RWPE1 (cell line): ENCODE results near the gene AMH.

ENCODE experiments used
- CTCF ChIA-PET: fragments of 350-600 bp; sonication (Branson Sonifier 250); formaldehyde crosslinking; extraction: SDS; loops from one replicate; lab custom pipeline; 2021; lab: Yijun Ruan, JAX
- POLR2A ChIA-PET: fragments of 400-600 bp; formaldehyde crosslinking; extraction: SDS; loops from one replicate; lab custom pipeline; 2020; ENCODE audit warnings: antibody characterized with exemption; ENCODE audit not compliant: low non-redundant PET; lab: Yijun Ruan, JAX
- DNase-seq: peaks from one replicate; pipeline ENCODE4 v3.0.0; 2012; ENCODE audit warnings: low spot score
- H3K27ac ChIP-seq: fragments of 450-650 bp; 2 replicates; pipeline ENCODE4 v1.5.1; 2017
- CTCF ChIP-seq: fragments of 450-650 bp; conservative IDR thresholded peaks from 2 replicates; pipeline ENCODE4 v1.5.1; 2017; ENCODE audit warnings: low read depth, mild to moderate bottlenecking

AMH gene

DNA sequence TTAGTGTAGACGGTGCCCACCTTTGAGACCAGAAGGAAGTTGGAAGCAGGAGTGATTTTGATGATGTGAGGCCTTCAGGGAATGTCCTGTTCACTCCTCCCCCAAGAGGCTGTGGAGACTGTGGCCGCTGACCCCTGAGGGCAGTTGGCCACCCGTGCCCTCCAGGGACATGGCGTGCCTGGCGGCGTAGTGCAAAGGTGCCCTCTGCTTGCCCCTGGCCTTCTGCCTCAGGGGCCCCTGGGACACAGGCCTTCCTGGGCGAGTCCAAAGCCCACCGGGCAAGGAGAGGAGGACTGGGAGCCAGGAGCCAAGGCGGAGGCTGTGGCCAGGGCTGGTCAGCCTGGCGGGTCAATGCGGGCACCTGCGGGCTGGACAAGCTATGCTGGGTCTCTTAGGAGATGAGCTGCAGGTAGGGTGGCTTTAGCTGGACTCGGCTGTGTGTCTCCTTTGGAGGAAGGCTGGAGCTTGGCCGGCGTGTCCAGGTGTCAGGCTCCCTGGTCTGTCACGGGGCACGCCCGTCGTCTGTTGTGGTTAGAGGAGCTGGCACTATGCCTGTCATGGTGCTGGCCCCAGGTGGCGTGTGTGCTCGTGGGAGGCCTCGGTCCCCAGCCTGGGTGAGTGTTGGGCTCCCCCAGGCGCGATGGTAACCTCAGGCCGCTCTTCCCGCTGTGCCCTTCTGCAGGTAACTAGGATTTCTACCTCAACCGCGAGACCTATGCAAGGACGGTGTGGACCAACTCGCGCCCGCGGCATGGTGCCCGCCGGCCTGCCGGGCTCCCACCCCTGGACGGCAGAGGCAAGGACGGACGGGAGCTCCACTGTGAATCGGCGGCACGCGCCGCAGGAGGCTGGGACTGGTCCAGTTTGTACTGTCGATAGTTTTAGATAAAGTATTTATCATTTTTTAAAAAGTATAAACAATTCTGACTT, 19.8 kb upstream of the AMH start:
- ChIA-PET POLR2A (no interaction called here), CTCF (interaction anchor here (0.5 to 1.3 kb wide), 3 partner anchors 73 to 383 kb away, joined by 3 to 16 read pairs (median 4); no protein-coding TSS in a partner anchor)
- TF ChIP-seq CTCF = no peak

GRCh38 chr19:2230033-2230531, 19.0 kb upstream of the AMH start:
- POLR2A ChIA-PET = no interaction called here
- TF ChIP-seq CTCF = no peak
- DNase-seq = no peak
- CTCF ChIA-PET = interaction anchor here (0.6 to 1.3 kb wide), 2 partner anchors 74 to 382 kb away, joined by 3 to 16 read pairs; no protein-coding TSS in a partner anchor
- H3K27ac ChIP-seq = peak overlapping the region; percentile 95

More for the DNA sequence above, 19.8 kb upstream of the AMH start:
- DNase-seq = no peak
- peak overlapping the region; percentile 95 for H3K27ac ChIP-seq

GRCh38 chr19:2230807-2231533, 18.2 kb upstream of the AMH start:
- ChIA-PET POLR2A (no interaction called here), CTCF (no interaction called here)
- TF ChIP-seq CTCF = no peak
- DNase-seq = no peak
- H3K27ac ChIP-seq = peak overlapping the region; percentile 95

- DNase-seq = no peak
- TF ChIP-seq CTCF = no peak
- H3K27ac ChIP-seq = peak overlapping the region; percentile 95
- ChIA-PET POLR2A (no interaction called here), CTCF (interaction anchor here (0.7 kb wide), 1 partner anchor 114 kb away, joined by 3 read pairs; no protein-coding TSS in a partner anchor)
Observed at GRCh38 chr19:2231621-2232221, 17.4 kb upstream of the AMH start.

DNA sequence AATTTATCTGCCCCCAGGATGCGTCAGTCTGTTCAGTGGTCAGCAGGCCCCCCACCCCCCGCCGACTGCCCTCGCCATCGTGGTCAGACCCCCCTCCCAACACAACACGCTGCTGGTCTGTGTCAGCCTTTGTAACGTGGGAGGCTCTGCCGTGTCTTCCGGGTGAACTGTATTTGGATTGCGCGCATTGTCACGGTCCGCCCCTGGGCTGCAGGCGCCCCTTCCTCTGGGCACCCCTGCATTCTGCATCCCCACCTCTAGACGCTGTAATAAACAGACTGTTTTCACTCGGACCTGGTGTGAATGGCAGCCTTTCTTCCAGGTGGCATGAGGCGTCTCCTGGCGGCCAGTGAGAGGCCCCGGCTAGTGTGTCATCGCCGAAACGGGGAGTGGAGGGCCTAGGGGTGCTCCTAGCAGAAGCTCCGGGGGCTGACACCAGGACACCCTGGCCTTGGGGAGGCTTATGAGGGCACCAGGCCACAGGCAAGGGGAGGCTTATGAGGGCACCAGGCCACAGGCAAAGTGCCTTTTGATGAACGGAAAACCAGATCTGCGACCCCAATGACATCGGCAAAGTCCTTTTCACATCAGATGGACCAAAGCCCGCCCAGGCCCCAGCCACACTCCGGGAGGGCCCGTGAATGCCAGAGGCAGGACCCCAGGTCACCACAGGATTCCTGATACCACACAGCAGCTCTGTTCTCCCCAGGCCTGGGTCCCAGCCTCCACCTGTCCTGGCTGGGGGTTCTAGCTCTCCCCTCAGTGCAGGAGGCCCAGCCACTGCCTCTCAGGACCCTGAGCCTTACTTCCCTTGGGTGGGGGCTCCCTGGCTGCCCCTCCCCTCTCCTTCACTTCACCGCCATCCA, 16.6 kb upstream of the AMH start:
- TF ChIP-seq CTCF = no peak
- POLR2A ChIA-PET = no interaction called here
- CTCF ChIA-PET = interaction anchor here (0.6 to 0.7 kb wide), 3 partner anchors 18 to 115 kb away, joined by 3 to 7 read pairs (median 4); no protein-coding TSS in a partner anchor
- no peak for DNase-seq
- peak overlapping the region; percentile 95 for H3K27ac ChIP-seq
